Mesendoderm (in vitro differentiated cells): Measurements from ENCODE around the gene DYSF.

Experiments used
- DNase-seq: peaks from one replicate; pipeline ENCODE4 v3.0.0; 2013
- H2AK5ac ChIP-seq: 2 replicates; pipeline ENCODE4 v1.6.1; 2013; ENCODE audit warnings: low read length, inconsistent platforms
- H2BK120ac ChIP-seq: 2 replicates; pipeline ENCODE4 v1.6.1; 2013; ENCODE audit warnings: low read depth, mild to moderate bottlenecking, low read length, moderate library complexity, mixed read lengths
- H2BK15ac ChIP-seq: replicated peaks from 2 replicates; pipeline ENCODE4 v1.6.1; 2013; ENCODE audit warnings: low read depth, mild to moderate bottlenecking, moderate library complexity
- H2BK5ac ChIP-seq: 2 replicates; pipeline ENCODE4 v1.6.1; 2013; ENCODE audit warnings: low read length, inconsistent platforms
- H3K18ac ChIP-seq: 2 replicates; pipeline ENCODE4 v1.6.1; 2013; ENCODE audit warnings: mild to moderate bottlenecking, low read length, mixed read lengths
- H3K23ac ChIP-seq: one replicate; pipeline ENCODE4 v1.6.1; 2013; ENCODE audit warnings: low read length
- H3K27ac ChIP-seq: 2 replicates; pipeline ENCODE4 v1.5.1; 2013; ENCODE audit warnings: low read depth, mild to moderate bottlenecking, inconsistent platforms, low read length, moderate library complexity
- H3K27me3 ChIP-seq: 2 replicates; pipeline ENCODE4 v1.6.1; 2013; ENCODE audit warnings: low read length, control low read depth, mild to moderate bottlenecking, inconsistent platforms; ENCODE audit not compliant: insufficient read depth, poor library complexity
- H3K36me3 ChIP-seq: 2 replicates; pipeline ENCODE4 v1.6.1; 2013; ENCODE audit warnings: low read length, inconsistent platforms; ENCODE audit not compliant: control insufficient read depth, insufficient read depth
- H3K4ac ChIP-seq: one replicate; pipeline ENCODE4 v1.6.1; 2013; ENCODE audit warnings: low read depth, mild to moderate bottlenecking, low read length, moderate library complexity
- H3K4me1 ChIP-seq: 2 replicates; pipeline ENCODE4 v1.6.1; 2013; ENCODE audit warnings: low read depth, low read length, inconsistent platforms; ENCODE audit not compliant: control insufficient read depth
- H3K4me2 ChIP-seq: 2 replicates; pipeline ENCODE4 v1.6.1; 2013; ENCODE audit warnings: low read length
- H3K4me3 ChIP-seq: 2 replicates; pipeline ENCODE4 v1.5.1; 2013; ENCODE audit warnings: mild to moderate bottlenecking, low read length
- H3K56ac ChIP-seq: one replicate; pipeline ENCODE4 v1.6.1; 2013; ENCODE audit warnings: low read length
- H3K79me1 ChIP-seq: 2 replicates; pipeline ENCODE4 v1.6.1; 2013; ENCODE audit warnings: low read length, inconsistent platforms
- H3K79me2 ChIP-seq: 2 replicates; pipeline ENCODE4 v1.6.1; 2013; ENCODE audit warnings: mild to moderate bottlenecking, low read length; ENCODE audit not compliant: control insufficient read depth, insufficient read depth
- H3K9ac ChIP-seq: 2 replicates; pipeline ENCODE4 v1.6.1; 2013; ENCODE audit warnings: low read length, inconsistent platforms
- H4K5ac ChIP-seq: one replicate; pipeline ENCODE4 v1.6.1; 2013; ENCODE audit warnings: low read length
- H4K8ac ChIP-seq: one replicate; pipeline ENCODE4 v1.6.1; 2013; ENCODE audit warnings: low read depth, mild to moderate bottlenecking, control low read depth, low read length, moderate library complexity
- WGBS: extraction: QIAGEN DNeasy Blood & Tissue Kit; methylation state at CpG from one replicate; pipeline ENCODE4 v1.1.7; 2013; ENCODE audit warnings: low lambda C conversion rate, missing lambda C conversion rate; ENCODE audit not compliant: insufficient coverage; ENCODE audit errors: extremely low coverage; 5-methylcytosine and 5-hydroxymethylcytosine counted together

The DYSF gene

DNA sequence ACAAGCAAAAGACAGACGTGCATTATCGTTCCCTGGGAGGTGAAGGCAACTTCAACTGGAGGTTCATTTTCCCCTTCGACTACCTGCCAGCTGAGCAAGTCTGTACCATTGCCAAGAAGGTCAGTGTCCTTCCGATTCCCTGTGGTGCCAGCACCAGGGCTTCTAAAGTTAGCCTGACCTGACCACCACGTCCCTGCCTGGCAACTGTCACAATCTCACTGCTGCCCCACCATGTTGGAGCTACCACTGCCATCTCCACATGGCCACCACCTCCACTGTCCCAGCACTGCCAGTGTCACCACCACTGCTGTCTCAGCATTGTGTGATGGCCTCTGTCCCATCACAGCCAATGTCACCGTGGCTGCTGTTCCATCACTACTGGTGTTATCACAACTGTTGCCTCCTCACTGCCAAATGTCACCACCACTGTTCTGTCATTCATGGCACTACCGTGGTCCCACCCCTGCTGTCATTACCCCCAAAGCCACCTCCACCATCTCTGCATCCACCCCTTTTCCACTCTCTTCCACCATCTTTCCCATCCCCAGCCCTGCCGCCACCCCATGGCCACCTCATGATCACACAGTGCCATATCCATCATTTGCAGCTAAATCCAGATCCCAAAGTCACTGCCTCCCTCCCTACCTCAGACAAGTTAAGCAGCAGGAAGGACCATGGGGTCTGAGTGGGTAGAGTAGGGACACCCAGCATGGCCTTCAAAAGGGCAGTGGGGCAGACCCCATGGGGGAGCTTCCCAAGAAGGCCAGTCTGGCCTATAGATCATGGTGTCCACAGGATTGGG lies 216.5 kb downstream of the DYSF start:
- no peak overlapping the region for H3K9ac ChIP-seq
- WGBS: no CpG with 5 or more reads among the region's 8 CpGs
- H4K8ac ChIP-seq: no peak overlapping the region
- no peak overlapping the region for H4K5ac ChIP-seq
- H2AK5ac ChIP-seq: no peak overlapping the region
- H3K4me1 ChIP-seq: no peaks in the 10 kb centered on the region
- H3K18ac ChIP-seq: no peak overlapping the region
- H3K4ac ChIP-seq: no peak overlapping the region
- H3K56ac ChIP-seq: no peak overlapping the region
- H3K4me3 ChIP-seq: no peak overlapping the region
- H2BK5ac ChIP-seq: no peak overlapping the region
- no peaks in the 10 kb centered on the region for H3K36me3 ChIP-seq
- H2BK15ac ChIP-seq: no peak overlapping the region
- H2BK120ac ChIP-seq: no peak overlapping the region
- no peaks in the 10 kb centered on the region for H3K79me2 ChIP-seq
- no peak overlapping the region for H3K23ac ChIP-seq
- H3K27me3 ChIP-seq: no peaks in the 10 kb centered on the region
- H3K79me1 ChIP-seq: no peaks in the 10 kb centered on the region
- H3K27ac ChIP-seq: no peak overlapping the region
- no peak overlapping the region for H3K4me2 ChIP-seq
- no peak for DNase-seq

DNA sequence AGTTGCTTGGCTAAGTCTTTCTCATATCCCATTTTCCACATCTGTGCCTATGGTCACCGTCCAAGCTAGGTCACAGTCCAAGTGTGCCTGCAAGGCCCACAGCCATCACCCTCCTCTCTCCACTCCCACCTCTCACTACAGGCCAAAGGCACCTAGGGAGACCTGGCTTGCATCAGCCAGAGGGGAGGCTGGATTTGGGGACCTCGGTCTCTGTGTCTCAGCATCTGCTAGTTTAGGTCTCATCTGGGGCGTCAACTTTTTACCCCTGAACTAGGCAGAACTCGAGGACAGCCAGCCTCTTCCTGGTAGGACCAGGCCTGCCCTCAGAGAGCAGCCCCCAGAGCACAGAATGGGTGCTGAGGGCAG lies 217.1 kb downstream of the DYSF start:
- H3K56ac ChIP-seq: no peak overlapping the region
- no peak overlapping the region for H3K23ac ChIP-seq
- DNase-seq: no peak
- no peak overlapping the region for H2AK5ac ChIP-seq
- H3K79me2 ChIP-seq: no peaks in the 10 kb centered on the region
- no peaks in the 10 kb centered on the region for H3K36me3 ChIP-seq
- no peak overlapping the region for H3K18ac ChIP-seq
- H3K79me1 ChIP-seq: no peaks in the 10 kb centered on the region
- no peak overlapping the region for H3K9ac ChIP-seq
- H2BK5ac ChIP-seq: no peak overlapping the region
- no peak overlapping the region for H2BK15ac ChIP-seq
- H3K27ac ChIP-seq: no peak overlapping the region
- no peak overlapping the region for H4K5ac ChIP-seq
- no peak overlapping the region for H3K4me3 ChIP-seq
- WGBS: no CpG with 5 or more reads among the region's 4 CpGs
- H3K27me3 ChIP-seq: no peaks in the 10 kb centered on the region
- H3K4ac ChIP-seq: no peak overlapping the region
- H3K4me2 ChIP-seq: no peak overlapping the region
- no peak overlapping the region for H4K8ac ChIP-seq
- no peak overlapping the region for H2BK120ac ChIP-seq
- H3K4me1 ChIP-seq: no peaks in the 10 kb centered on the region

GRCh38 chr2:71671203-71671854 lies 218.0 kb downstream of the DYSF start:
- no peak overlapping the region for H3K27ac ChIP-seq
- no peak overlapping the region for H4K5ac ChIP-seq
- no peak overlapping the region for H3K23ac ChIP-seq
- H4K8ac ChIP-seq: no peak overlapping the region
- DNase-seq: no peak
- no peaks in the 10 kb centered on the region for H3K27me3 ChIP-seq
- no CpG with 5 or more reads among the region's 6 CpGs for WGBS
- no peak overlapping the region for H2AK5ac ChIP-seq
- no peaks in the 10 kb centered on the region for H3K79me2 ChIP-seq
- no peak overlapping the region for H3K9ac ChIP-seq
- H3K79me1 ChIP-seq: no peaks in the 10 kb centered on the region
- no peaks in the 10 kb centered on the region for H3K4me1 ChIP-seq
- H2BK15ac ChIP-seq: no peak overlapping the region
- H3K18ac ChIP-seq: no peak overlapping the region
- H3K4me3 ChIP-seq: no peak overlapping the region
- no peak overlapping the region for H3K4me2 ChIP-seq
- H3K36me3 ChIP-seq: no peaks in the 10 kb centered on the region
- no peak overlapping the region for H3K56ac ChIP-seq
- H3K4ac ChIP-seq: no peak overlapping the region
- no peak overlapping the region for H2BK120ac ChIP-seq
- H2BK5ac ChIP-seq: no peak overlapping the region

DNA sequence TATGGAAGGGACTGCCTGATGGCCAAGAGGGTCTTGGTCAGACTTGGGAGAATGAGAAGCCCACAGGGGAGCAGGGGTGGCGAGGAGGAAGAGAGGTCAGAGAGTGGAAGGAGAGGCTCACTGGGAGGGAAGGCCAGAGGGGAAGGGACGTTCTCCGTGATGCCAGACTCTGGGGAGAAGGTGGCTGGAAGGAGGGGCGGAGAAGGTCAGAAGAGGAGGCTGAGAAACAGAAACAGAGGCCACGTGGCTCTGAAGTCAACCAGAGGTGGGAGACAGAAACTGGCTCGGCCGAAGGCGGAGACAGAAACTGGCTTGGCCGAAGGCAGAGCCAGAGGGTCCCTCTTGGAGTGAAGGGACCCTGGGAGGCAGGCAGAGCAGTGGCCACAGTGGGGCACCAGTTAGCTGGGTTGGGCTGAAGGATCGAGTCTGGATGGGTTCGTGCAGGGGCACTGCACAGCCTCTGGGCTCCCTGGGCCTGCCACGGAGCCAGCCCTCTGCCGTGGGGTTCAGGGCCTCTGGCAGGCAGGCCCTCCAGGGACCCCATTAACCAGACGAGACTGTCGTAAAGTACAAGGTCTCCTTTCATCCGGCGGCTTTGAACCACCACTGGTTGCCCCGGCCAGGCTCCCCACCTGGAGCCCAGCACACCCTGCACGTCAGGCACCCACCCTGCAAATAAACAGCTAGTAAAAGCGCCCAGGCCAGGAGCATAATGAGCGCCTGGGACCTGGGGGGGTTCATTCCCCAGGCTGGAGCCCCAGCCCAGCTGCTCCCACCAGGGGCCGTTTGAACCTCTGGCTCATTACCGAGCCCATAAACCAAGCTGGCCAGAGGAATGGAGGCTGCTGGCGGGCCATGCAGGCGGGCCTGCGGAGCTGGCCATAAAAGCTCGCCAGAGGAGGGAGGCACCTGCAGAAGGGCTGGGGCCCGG lies 218.8 kb downstream of the DYSF start:
- Histone ChIP-seq H3K27me3 (no peaks in the 10 kb centered on the region), H2AK5ac (no peak overlapping the region), H3K4ac (no peak overlapping the region), H3K4me1 (no peaks in the 10 kb centered on the region), H2BK15ac (no peak overlapping the region), H4K8ac (no peak overlapping the region), H3K79me1 (no peaks in the 10 kb centered on the region), H3K18ac (no peak overlapping the region), H2BK5ac (no peak overlapping the region), H3K23ac (no peak overlapping the region), H4K5ac (no peak overlapping the region), H3K79me2 (no peaks in the 10 kb centered on the region), H3K56ac (no peak overlapping the region), H2BK120ac (no peak overlapping the region), H3K36me3 (no peaks in the 10 kb centered on the region), H3K27ac (no peak overlapping the region), H3K9ac (no peak overlapping the region), H3K4me2 (no peak overlapping the region), H3K4me3 (no peak overlapping the region)
- DNase-seq: peak; percentile 49
- no CpG with 5 or more reads among the region's 28 CpGs for WGBS

- H3K9ac ChIP-seq: no peak overlapping the region
- no peak overlapping the region for H3K4me3 ChIP-seq
- H3K4me1 ChIP-seq: no peaks in the 10 kb centered on the region
- H4K5ac ChIP-seq: no peak overlapping the region
- DNase-seq: no peak
- no peak overlapping the region for H2AK5ac ChIP-seq
- no peaks in the 10 kb centered on the region for H3K36me3 ChIP-seq
- no peaks in the 10 kb centered on the region for H3K79me2 ChIP-seq
- H2BK5ac ChIP-seq: no peak overlapping the region
- no peak overlapping the region for H2BK120ac ChIP-seq
- H3K79me1 ChIP-seq: no peaks in the 10 kb centered on the region
- WGBS: no CpG with 5 or more reads among the region's 14 CpGs
- H3K4ac ChIP-seq: no peak overlapping the region
- H4K8ac ChIP-seq: no peak overlapping the region
- no peaks in the 10 kb centered on the region for H3K27me3 ChIP-seq
- no peak overlapping the region for H3K4me2 ChIP-seq
- H3K27ac ChIP-seq: no peak overlapping the region
- H3K18ac ChIP-seq: no peak overlapping the region
- no peak overlapping the region for H2BK15ac ChIP-seq
- H3K56ac ChIP-seq: no peak overlapping the region
- no peak overlapping the region for H3K23ac ChIP-seq
Measured at GRCh38 chr2:71672826-71673795, 219.8 kb downstream of the DYSF start.
